SKM-1 treated with dmso at 0.1 percent for 144 hours (cell line): ENCODE data around the gene PACSIN1.

ENCODE experiments used
- DNase-seq: peaks from one replicate; lab custom pipeline; 2025; ENCODE audit not compliant: unreplicated experiment; lab: John Stamatoyannopoulos, UW

Gene PACSIN1

DNA sequence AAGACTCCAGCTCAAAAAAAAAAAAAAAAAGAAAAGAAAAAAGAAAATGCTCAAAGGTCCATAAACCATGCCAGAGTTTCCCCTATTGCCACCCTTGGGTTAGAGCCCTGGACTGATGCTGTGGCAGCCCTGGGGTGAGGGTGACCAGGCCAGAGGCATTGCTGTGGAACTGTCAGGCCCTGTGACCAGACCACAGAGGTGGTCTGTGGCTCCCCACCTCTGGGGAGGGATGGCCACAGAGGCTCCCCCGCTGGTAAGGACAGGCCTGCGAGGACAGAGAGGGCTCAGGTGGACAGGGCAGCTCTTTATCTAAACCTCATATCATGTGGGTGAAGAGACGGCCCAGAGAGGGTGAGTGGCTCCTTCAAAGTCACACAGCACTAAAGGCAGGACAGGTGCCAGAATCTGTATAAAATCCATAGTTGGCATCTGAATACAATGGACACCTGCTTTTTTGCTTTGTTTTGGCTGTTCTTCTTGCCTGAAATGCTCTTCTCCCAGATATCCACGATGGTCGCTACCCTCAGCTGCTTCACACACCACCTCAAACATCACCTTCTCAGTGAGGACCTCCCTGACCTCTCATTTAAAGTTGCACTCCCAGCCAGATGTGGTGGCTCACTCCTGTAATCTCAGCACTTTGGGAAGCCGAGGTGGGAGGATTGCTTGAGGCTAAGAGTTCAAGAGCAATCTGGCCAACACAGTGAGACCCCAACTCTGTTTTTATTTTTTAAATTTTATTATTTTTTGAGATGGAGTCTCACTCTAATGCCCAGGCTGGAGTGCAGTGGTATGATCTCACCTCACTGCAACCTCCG, 112.8 kb downstream of the PACSIN1 start:
- DNase-seq, result no peak

- no peak for DNase-seq
Measured at GRCh38 chr6:34580707-34581560, 115.1 kb downstream of the PACSIN1 start.

DNA sequence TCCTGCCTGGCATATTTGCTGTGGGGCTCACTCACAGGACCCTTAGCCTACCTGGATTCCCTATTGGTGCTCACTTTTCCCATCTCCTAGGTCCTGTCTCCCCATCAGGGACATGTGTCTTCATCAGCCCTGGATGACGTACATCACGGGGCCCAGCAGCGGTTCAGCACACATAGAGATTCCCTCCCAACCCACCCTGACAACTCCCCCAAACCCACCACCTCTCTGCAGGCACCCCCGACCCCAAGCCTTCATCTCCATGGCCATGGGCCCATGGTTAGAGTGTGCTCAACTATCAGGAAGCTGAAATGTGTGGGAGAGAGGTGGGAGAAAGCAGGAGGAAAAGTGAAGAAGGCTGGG, 115.7 kb downstream of the PACSIN1 start:
- no peak for DNase-seq

DNA sequence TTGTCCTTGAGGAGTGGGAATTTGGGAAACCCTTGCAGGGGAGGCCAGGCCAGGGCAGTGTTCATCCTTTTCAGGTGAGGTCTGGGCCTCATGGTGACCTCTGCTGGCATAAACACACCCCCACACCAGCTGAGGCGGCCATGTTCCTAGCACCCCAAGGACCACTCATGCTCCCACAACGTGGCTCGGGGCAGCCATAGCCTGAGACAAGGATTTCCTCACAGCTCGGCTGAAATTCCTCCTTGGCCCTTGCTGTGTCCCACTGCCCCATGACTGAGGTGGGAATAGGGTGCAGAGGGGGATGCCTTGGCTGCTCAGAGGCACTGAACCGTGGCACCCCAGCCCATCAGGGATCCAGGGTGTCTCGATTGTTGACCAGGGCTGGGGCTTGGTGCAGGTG, 117.6 kb downstream of the PACSIN1 start:
- DNase-seq, result no peak

GRCh38 chr6:34583861-34584604, 118.2 kb downstream of the PACSIN1 start:
- DNase-seq, result no peak

GRCh38 chr6:34584694-34585093, 118.8 kb downstream of the PACSIN1 start:
- DNase-seq, result no peak
